Suppressor macrophage treated with lipopolysaccharide for 1 hour (primary cell): ENCODE measurements around the gene AGBL4.
"Not testable (repeated sequence)": the region's sequence is repeated elsewhere in the genome, so short reads cannot be mapped to it uniquely, and the experiment has no call there.

ENCODE experiments used
- DNase-seq, 3 donors: peaks; one replicate each; pipeline ENCODE4 v3.0.0-alpha.2; 2020 to 2022

Gene AGBL4

DNA sequence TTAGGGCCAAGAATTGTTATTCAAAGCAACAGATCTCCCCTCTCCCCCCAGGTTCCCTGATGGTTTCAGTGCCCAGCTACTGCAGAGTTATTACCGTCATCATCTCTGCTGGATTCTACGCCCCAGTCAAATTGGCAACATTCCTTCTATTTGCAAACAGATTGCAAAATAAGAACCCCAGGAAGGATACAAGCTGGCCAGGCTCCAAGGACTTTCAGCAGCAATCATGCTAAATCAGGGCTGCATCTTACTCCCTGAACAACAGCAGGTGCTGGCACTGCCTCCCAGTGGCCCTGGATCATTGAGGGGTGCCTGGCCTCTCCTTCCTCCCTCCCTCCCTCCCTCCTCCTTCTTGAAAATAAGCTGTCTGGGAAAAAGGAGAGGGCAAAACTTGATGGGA lies 725.5 kb downstream of the AGBL4 start:
- no peak for DNase-seq

DNA sequence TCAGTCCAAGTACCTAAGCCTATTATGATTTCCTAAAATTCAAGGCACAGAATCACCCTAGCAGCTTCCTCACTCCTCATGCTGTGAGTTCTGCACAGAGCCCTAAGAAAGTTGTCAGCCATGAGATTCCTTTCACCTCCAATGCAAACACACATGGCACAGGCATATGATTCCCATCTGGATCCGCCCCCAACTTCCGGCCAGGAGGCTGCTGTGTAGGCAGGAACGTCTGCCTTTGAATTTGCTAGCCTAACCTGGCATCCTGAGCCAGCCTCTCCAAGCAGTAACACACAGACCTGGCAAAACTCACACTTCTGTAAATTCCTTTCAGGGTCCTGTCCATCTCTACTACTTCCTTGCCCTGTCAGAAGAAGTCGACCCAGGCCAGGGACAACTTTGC lies 726.0 kb downstream of the AGBL4 start:
- DNase-seq, result no peak

DNA sequence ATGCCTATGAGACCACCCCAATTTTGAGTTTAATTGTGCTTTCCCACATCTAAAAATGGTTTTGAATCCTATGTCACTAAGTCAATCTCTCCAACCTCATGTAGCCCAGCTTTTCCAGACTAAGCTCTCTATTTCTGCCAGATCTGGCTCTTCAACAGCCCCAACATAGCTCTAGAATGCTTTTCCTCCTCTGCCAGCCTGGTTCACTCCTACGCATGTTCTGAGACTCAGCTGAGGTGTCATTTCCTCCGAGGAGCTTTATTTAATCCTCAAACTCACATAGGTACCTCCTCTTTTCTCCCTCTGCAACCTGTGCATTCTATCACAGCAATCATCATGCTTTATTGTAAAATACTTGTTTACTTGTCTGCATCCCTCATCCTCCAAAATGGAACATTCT lies 729.2 kb downstream of the AGBL4 start:
- DNase-seq, result no peak

GRCh38 chr1:49293016-49293415 lies 730.7 kb downstream of the AGBL4 start:
- DNase-seq, result no peak

DNA sequence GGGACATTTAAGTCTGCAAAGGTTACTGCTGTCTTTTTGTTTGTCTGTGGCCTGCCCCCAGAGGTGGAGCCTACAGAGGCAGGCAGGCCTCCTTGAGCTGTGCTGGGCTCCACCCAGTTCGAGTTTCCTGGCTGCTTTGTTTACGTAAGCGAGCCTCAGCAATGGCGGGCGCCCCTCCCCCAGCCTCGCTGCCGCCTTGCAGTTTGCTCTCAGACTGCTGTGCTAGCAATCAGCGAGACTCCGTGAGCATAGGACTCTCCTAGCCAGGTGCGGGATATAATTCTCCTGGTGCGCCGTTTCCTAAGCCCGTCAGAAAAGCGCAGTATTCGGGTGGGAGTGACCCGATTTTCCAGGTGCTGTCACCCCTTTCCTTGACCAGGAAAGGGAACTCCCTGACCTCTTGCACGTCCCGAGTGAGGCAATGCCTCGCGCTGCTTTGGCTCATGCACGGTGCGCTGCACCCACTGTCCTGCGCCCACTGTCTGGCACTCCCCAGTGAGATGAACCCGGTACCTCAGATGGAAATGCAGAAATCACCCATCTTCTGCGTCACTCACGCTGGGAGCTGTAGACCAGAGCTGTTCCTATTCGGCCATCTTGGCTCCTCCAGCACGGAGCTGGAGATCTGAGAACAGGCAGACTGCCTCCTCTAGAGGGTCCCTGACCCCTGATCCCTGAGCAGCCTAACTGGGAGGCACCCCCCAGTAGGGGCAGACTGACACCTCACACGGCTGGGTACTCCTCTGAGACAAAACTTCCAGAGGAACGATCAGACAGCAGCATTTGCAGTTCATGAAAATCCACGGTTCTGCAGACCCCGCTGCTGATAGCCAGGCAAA lies 766.3 kb downstream of the AGBL4 start:
- DNase-seq, result not testable (repeated sequence)

DNA sequence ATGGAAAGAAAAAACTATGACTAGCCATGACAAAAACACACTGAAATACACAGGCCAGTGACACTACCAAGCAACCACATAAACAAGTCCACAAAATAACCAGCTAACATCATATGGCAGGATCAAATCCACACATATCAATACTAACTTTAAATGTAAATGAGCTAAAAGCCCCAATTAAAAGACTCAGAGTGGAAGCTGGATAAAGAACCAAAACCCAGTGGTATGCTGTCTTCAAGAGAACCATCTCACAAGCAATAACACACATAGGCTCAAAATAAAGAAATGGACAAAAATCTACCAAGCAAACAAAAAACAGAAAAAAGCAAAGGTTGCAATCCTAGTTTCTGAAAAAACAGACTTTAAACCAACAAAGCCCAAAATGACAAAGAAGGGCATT lies 770.8 kb downstream of the AGBL4 start:
- DNase-seq, result no peak

- no peak for DNase-seq
Measured at GRCh38 chr1:49251019-49251784, 772.6 kb downstream of the AGBL4 start.

DNA sequence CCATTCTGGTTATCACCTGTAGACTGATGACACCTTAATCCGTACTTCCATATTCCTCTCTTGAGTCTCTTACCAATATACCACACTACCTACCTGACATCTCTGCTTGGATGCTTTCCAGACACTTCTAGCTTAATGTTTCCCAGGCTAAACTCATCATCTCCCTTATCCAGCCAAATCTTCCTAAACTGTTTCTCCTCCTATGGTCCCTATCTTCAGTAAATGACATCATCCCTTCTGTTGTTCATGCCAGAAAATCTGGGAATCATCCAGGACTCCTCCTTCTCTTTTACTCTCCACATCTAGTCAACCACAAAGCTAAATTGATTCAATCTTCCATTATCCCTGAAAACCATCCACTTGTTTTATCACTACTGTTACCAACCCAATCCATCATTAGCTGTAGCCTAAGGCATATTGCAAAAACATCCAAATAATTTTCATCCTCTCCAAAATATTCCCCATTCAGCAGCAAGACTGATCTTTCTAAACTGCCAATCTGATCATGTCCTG lies 783.0 kb downstream of the AGBL4 start:
- no peak for DNase-seq

DNA sequence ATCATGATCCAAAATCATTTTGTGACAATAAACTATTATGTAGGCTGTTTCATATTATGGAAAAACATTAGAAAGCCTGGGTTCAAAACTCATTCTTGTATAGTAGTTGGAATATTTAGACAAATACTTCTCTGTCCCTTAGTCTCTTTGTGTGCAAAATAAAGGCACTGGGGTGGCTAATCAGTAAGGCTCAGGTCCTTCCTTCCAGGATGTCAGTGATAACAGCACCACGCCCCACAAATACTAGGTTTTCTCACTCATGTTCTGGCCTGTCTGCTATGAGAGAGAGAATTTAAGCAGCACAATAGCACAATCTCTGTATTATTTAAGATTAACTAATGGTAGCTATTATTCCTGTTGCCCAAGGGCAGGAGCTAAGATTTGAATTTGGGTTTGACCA lies 788.8 kb downstream of the AGBL4 start:
- no peak for DNase-seq

GRCh38 chr1:49229555-49229954 lies 794.2 kb downstream of the AGBL4 start:
- DNase-seq, result no peak

- no peak for DNase-seq
Measured at GRCh38 chr1:49226758-49227157, 797.0 kb downstream of the AGBL4 start.

DNA sequence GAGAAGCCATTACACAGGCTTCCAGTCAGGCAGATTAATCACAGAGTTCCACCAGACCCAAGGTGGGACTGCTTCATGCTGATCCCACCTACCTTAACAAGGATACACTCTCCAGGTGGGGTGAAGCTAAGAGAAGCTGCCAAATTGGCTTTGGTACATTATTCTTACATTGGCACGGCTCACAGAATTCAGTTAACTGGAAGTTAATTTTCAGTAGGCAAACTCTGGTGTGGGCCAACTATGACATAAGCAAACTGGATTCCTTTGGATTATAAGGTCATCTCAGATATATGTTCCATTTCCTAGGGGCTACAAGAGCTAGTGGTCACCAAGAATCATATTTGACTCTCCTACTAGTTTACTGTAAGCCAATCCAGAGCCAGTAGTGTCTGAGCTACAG lies 798.3 kb downstream of the AGBL4 start:
- DNase-seq, result no peak

- no peak for DNase-seq
Measured at GRCh38 chr1:49213301-49213700, 810.5 kb downstream of the AGBL4 start.

DNA sequence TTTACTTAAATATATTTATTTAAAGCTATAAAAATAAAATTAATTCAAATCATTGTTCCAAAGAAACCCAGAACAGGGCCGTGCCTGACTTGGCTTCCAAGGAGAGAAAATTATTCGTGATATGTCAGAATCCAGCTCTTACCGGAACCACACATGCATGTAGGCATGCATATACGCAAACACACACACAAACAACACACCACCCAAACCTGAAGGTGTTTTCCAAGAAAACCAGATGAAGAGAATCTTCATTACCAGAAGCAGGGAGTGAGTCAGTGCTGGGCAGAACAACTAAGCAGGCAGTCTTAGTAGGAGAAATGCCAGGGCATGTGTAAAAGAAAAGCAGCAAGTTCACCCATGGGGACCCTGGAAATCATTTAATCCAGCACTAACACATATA lies 815.0 kb downstream of the AGBL4 start:
- DNase-seq, result no peak

GRCh38 chr1:49204720-49205119 lies 819.0 kb downstream of the AGBL4 start:
- no peak for DNase-seq

GRCh38 chr1:49200738-49201137 lies 823.0 kb downstream of the AGBL4 start:
- no peak for DNase-seq

DNA sequence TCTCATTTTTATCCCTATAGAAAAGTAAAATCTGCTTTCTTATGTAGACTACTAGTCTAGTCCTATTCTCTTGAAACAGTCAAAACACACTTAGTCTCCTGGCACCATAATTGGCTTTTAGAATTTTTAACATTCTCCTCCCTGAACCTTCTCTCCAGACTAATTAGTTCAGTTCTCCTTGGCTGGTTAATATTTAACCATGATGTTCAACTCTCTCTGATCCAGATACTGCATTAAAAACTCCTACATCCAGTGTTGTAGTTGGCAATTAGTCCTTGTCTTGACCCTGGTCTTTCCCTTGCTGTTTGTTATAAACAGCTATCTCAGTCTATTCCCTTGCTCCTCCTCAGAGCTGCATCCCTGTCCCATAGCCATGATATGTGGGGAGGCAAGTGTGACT lies 824.2 kb downstream of the AGBL4 start:
- no peak for DNase-seq

GRCh38 chr1:49197081-49197480 lies 826.7 kb downstream of the AGBL4 start:
- no peak for DNase-seq

GRCh38 chr1:49190138-49190537 lies 833.6 kb downstream of the AGBL4 start:
- DNase-seq, result no peak

- no peak for DNase-seq
Measured at GRCh38 chr1:49187056-49187455, 836.7 kb downstream of the AGBL4 start.

DNA sequence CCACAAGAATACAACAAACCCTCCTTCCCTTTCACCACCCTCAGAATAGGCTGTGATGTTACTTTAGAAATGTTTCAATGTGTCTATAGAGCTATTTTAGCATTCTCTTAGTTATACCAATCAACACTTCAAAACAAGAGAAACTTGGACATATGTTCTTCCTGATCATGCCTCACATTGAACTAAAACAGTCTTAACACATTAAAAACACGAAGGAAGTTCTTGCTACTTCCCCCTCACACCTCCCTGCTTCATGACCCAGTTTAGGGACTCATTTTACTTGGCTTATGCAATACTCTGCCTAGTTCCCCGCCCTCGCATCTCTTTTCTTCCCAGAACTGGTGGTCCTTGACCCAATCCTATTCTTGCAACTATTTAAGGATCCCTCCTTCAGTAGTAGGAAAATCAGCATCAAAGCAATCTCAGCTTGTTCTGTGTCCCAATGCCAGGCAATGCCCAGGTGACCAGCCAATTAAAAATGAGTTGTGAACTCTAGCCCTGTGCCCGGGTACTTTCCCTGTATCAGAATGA lies 838.2 kb downstream of the AGBL4 start:
- DNase-seq, result no peak

GRCh38 chr1:49183489-49183888 lies 840.3 kb downstream of the AGBL4 start:
- no peak for DNase-seq

DNA sequence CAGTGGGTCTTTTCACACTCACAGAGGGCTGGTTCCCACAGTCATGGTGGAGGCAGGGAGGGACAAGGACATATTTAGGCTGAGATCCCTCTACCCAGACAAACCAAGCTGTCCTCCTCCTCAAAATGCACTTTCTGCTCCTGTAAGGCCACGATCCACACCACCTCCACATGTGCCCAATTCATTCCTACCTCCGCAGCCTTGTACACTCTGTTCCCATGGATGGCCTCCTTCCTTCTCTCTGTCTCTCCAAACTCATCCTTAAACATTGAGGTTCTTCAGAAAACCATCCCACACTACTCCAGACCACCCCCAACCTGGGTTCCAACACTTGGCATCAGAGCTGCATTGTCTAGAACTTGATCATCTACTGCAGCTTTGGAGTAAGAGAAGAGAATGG lies 842.7 kb downstream of the AGBL4 start:
- no peak for DNase-seq
